ENCODE results near the gene NIT2. TPM values are rescaled to one million over a fixed set of nuclear protein-coding genes. Genes with fewer than 3 reads are reported as not detected.
A peak's percentile ranks its signal among the peaks of the same experiment; 100 is the strongest.

NIT2 gene
- total RNA-seq, 1 donor from 2014 or later: 15.3 TPM

DNA sequence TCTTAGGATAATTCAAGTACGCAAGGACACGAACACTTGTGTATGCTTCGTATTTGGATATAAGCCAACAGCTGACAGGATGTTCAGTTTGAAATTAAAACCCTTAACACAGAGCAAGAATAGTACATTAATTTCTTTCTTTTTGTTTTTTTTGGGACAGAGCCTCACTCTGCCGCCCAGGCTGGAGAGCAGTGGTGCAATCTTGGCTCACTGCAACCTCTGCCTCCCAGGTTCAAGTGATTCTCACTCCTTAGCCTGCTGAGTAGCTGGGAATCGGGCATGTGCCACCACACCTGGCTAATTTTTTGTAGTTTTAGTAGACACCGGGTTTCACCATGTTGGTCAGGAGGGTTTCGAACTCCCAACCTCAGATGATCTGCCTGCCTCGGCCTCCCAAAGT, 33.9 kb downstream of the NIT2 start:
- DNase-seq (ENCODE audit: low read depth): no peak
- peaks cover 6% of the 10 kb centered on the region for H3K36me3 ChIP-seq (ENCODE audit: control insufficient read depth, insufficient read depth, low read length)
- no peak for FAIRE-seq
- no peak overlapping the region for H3K4me3 ChIP-seq (ENCODE audit: low read depth, low read length)
- H3K27me3 ChIP-seq (ENCODE audit: control insufficient read depth, insufficient read depth, low read length): no peaks in the 10 kb centered on the region
- TF ChIP-seq, protein P1, sequence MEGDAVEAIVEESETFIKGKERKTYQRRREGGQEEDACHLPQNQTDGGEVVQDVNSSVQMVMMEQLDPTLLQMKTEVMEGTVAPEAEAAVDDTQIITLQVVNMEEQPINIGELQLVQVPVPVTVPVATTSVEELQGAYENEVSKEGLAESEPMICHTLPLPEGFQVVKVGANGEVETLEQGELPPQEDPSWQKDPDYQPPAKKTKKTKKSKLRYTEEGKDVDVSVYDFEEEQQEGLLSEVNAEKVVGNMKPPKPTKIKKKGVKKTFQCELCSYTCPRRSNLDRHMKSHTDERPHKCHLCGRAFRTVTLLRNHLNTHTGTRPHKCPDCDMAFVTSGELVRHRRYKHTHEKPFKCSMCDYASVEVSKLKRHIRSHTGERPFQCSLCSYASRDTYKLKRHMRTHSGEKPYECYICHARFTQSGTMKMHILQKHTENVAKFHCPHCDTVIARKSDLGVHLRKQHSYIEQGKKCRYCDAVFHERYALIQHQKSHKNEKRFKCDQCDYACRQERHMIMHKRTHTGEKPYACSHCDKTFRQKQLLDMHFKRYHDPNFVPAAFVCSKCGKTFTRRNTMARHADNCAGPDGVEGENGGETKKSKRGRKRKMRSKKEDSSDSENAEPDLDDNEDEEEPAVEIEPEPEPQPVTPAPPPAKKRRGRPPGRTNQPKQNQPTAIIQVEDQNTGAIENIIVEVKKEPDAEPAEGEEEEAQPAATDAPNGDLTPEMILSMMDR (IDR thresholded peaks at IDR 0.05; ENCODE audit: insufficient read depth, low read length, severe bottlenecking): no peak

DNA sequence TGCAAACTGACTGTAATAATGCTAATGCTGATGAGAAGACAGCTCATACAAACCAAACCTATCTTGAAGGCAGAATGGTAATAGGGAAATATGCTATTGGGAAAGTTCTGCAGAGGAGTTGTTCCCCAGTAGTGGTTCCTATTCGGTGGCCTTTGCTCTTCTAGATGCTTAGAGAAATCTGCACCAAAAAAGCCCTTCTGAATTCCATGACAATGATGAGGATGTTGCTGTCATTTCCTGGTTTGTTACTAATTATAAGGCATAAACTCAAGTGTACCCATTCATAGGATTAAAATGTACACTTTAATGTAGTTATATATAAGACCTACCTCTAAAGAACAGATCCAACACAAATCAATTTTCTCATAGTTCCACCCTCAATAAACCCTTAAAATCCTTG, 36.2 kb downstream of the NIT2 start:
- FAIRE-seq (no peak), DNase-seq (ENCODE audit: low read depth) (no peak)
- Histone ChIP-seq H3K36me3 (ENCODE audit: control insufficient read depth, insufficient read depth, low read length) (peaks cover 6% of the 10 kb centered on the region), H3K27me3 (ENCODE audit: control insufficient read depth, insufficient read depth, low read length) (no peaks in the 10 kb centered on the region), H3K4me3 (ENCODE audit: low read depth, low read length) (no peak overlapping the region)
- TF ChIP-seq, protein P1 (IDR thresholded peaks at IDR 0.05; ENCODE audit: insufficient read depth, low read length, severe bottlenecking): no peak

DNA sequence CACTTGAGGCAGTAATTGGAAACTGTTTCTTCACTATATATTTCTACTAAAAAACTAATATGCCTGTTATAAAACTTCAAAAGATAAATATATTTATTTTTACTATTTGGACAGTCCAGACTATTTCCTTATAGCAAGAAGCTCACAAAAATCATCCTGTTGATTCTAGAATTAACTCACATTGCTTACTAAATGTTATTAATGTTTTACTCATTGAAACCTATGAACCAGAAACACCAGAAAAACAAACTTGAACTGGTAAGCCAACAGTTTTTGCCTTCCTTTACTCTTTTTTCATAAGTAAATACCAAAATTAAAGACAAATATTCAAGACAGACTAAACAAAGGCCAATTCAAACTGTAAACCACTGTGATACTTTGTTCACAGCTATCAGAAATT, 40.0 kb downstream of the NIT2 start:
- Histone ChIP-seq H3K36me3 (ENCODE audit: control insufficient read depth, insufficient read depth, low read length) (peaks cover 6% of the 10 kb centered on the region), H3K4me3 (ENCODE audit: low read depth, low read length) (no peak overlapping the region), H3K27me3 (ENCODE audit: control insufficient read depth, insufficient read depth, low read length) (no peaks in the 10 kb centered on the region)
- DNase-seq (ENCODE audit: low read depth) (no peak), FAIRE-seq (no peak)
- TF ChIP-seq, protein P1 (IDR thresholded peaks at IDR 0.05; ENCODE audit: insufficient read depth, low read length, severe bottlenecking): no peak

DNA sequence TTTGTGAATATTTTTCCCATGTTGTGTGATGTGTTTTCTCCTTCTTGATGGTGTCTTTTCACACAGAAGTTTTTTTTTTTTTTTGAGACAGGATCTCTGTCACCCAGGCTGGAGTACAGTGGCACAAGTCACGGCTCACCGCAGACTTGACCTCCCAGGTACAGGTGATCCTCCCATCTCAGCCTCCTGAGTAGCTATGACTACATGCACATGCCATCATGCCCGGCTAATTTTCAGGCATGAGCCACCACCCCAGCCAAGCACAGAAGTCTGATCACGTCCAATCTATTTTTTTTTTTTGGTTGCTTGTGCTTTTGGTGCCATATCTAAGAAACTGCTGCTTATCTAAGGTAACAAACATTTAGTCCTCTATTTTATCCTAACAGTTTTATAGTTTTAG, 41.7 kb downstream of the NIT2 start:
- FAIRE-seq: no peak
- TF ChIP-seq, protein P1 (IDR thresholded peaks at IDR 0.05; ENCODE audit: insufficient read depth, low read length, severe bottlenecking): no peak
- H3K27me3 ChIP-seq (ENCODE audit: control insufficient read depth, insufficient read depth, low read length): no peaks in the 10 kb centered on the region
- no peak for DNase-seq (ENCODE audit: low read depth)
- H3K4me3 ChIP-seq (ENCODE audit: low read depth, low read length): no peak overlapping the region
- H3K36me3 ChIP-seq (ENCODE audit: control insufficient read depth, insufficient read depth, low read length): peaks cover 6% of the 10 kb centered on the region

DNA sequence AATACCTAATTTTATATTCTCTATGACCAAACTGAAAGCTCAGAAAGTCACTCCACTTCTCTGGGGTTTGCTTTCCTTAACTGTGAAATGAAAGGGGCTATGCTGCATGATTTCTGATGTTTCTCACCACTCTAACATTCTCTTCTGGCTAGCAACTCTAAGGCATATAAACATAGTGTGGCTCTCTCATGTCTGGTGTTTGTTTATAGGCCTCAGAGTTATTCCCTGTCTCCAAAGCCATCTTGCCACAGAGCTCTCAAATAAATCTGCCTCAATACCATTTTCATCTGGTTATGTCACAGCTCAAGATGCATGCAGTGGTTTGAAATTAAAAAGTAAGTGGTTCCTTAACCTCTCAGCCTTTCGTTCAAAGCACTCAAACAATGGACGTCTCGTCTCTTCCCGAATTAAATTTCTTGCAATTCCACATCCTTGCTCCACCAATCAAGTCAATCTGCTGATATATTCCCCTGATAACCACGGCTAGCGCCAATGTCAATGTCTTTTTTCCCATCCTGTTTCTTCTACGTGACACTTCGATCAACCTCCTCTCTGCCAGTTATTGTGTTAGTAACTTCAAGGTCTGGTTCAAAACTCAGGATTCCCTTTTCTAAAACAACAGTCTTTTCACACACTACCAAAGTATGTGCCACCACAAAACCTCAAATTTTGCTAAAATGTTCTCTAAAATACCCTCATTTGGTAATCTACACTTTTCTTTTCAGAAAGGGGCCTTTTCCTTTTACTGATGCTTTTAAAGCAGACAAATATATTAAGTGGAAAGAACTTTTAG, 50.4 kb downstream of the NIT2 start:
- H3K27me3 ChIP-seq (ENCODE audit: control insufficient read depth, insufficient read depth, low read length): no peaks in the 10 kb centered on the region
- FAIRE-seq (peak; percentile 28), DNase-seq (ENCODE audit: low read depth) (no peak)
- H3K4me3 ChIP-seq (ENCODE audit: low read depth, low read length): no peak overlapping the region
- TF ChIP-seq, protein P1 (IDR thresholded peaks at IDR 0.05; ENCODE audit: insufficient read depth, low read length, severe bottlenecking): no peak
- peaks cover 3% of the 10 kb centered on the region for H3K36me3 ChIP-seq (ENCODE audit: control insufficient read depth, insufficient read depth, low read length)

Measured in bronchial epithelial cell (primary cell).